Tibial nerve (tissue), 3 donors: ENCODE data around the gene IL25.

Experiments used
- CTCF ChIP-seq, 5 experiments: fragments of 200-600 bp in 3 of 5; fragments of 450-650 bp in 2 of 5; sonication (generic) in 3 of 5; IDR thresholded peaks; one replicate each; pipeline ENCODE4 v1.5.1; 2016 to 2019; ENCODE audit warnings: antibody characterized with exemption in 5 of 5, mild to moderate bottlenecking in 3 of 5, moderate library complexity in 2 of 5
- POLR2A ChIP-seq, 2 donors: fragments of 450-650 bp; IDR thresholded peaks; one replicate each; pipeline ENCODE4 v1.6.1; 2017; ENCODE audit warnings: antibody characterized with exemption in 2 of 2, mild to moderate bottlenecking in 2 of 2, moderate library complexity in 2 of 2

GRCh38 chr14:23421594-23421993 lies 49.0 kb downstream of the IL25 start:
- TF ChIP-seq CTCF (IDR thresholded peaks at IDR 0.05), result no peak
- no peak for TF ChIP-seq POLR2A (IDR thresholded peaks at IDR 0.05)
